HUES64 (cell line): ENCODE results near the gene DIP2C.
"Not testable (repeated sequence)": the region's sequence is repeated elsewhere in the genome, so short reads cannot be mapped to it uniquely, and the experiment has no call there.

ENCODE experiments used
- H3K27ac ChIP-seq: 2 replicates; pipeline ENCODE4 v1.7.0; 2013; ENCODE audit warnings: low read depth, low read length, inconsistent platforms
- H3K27me3 ChIP-seq: 2 replicates; pipeline ENCODE4 v1.6.1; 2013; ENCODE audit warnings: mild to moderate bottlenecking, low read length; ENCODE audit not compliant: insufficient read depth
- H3K36me3 ChIP-seq: 2 replicates; pipeline ENCODE4 v1.6.1; 2013; ENCODE audit warnings: mild to moderate bottlenecking, low read length; ENCODE audit not compliant: insufficient read depth
- H3K4me1 ChIP-seq: 2 replicates; pipeline ENCODE4 v1.6.1; 2013; ENCODE audit warnings: mild to moderate bottlenecking, low read length, moderate library complexity; ENCODE audit not compliant: insufficient read depth
- H3K4me3 ChIP-seq: 2 replicates; pipeline ENCODE4 v1.5.1; 2013; ENCODE audit warnings: mild to moderate bottlenecking, low read length, moderate library complexity
- H3K9ac ChIP-seq: 2 replicates; pipeline ENCODE4 v1.6.1; 2013; ENCODE audit warnings: mild to moderate bottlenecking, low read depth, low read length
- H3K9me3 ChIP-seq: 2 replicates; pipeline ENCODE4 v1.6.1; 2013; ENCODE audit warnings: low read depth, low read length; ENCODE audit not compliant: insufficient read depth
- WGBS: fragments of 150-250, 120-280 bp; methylation state at CpG from one replicate; pipeline ENCODE4 v1.1.7; 2013; ENCODE audit warnings: missing lambda C conversion rate; 5-methylcytosine and 5-hydroxymethylcytosine counted together

The DIP2C gene

GRCh38 chr10:656883-657282, 32.6 kb downstream of the DIP2C start:
- peaks cover 6% of the 10 kb centered on the region; the same call in 1 of the 2 replicates for H3K4me1 ChIP-seq
- no peak overlapping the region for H3K27ac ChIP-seq
- 66% methylated on average over 3 of the region's 5 CpGs for WGBS
- no peaks in the 10 kb centered on the region for H3K27me3 ChIP-seq
- H3K4me3 ChIP-seq = no peak overlapping the region
- H3K9me3 ChIP-seq = no peaks in the 10 kb centered on the region
- H3K36me3 ChIP-seq = no peaks in the 10 kb centered on the region
- H3K9ac ChIP-seq = no peak overlapping the region

DNA sequence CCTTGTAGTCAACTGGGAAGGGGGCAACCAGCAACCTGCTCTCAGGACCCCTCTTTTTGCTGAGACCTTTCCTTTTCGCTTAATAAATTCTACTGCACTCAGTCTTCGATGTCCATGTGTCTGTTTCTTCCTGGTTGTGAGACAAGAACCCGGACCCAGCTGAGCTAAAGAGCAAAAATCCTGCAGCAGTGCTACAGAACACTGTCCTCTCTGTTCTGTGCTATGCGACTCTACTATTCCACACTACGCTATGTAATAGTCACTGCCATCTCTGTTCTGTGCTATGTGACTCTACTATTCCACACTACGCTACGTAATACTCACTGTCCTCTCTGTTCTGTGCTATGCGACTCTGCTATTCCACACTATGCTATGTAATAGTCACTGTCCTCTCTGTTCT, 34.3 kb downstream of the DIP2C start:
- H3K4me3 ChIP-seq = no peak overlapping the region
- H3K9ac ChIP-seq = no peak overlapping the region
- H3K36me3 ChIP-seq = no peaks in the 10 kb centered on the region
- H3K9me3 ChIP-seq = no peaks in the 10 kb centered on the region
- peaks cover 6% of the 10 kb centered on the region; the same call in 1 of the 2 replicates for H3K4me1 ChIP-seq
- no peaks in the 10 kb centered on the region for H3K27me3 ChIP-seq
- 92% methylated on average over 8 of the region's 8 CpGs for WGBS
- H3K27ac ChIP-seq = no peak overlapping the region

DNA sequence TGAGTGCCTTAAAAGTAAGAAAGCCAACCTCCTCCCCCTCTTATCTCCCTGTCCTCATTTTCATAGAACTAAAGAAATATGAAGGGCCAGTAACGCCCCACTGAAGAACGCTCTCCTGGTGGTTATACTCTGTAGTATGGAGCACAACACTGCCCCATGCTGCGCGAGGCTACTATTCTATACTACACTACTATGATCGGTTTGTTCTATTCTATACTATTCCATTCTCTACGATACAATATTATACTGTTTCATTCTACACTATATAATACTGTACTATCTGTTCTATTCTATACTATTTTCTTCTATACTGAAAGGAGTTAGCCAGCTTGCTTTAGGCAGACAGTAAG, 34.8 kb downstream of the DIP2C start:
- 92% methylated on average over 6 of the region's 6 CpGs for WGBS
- no peaks in the 10 kb centered on the region for H3K27me3 ChIP-seq
- no peaks in the 10 kb centered on the region for H3K36me3 ChIP-seq
- no peak overlapping the region for H3K9ac ChIP-seq
- H3K27ac ChIP-seq = no peak overlapping the region
- peaks cover 6% of the 10 kb centered on the region; the same call in 1 of the 2 replicates for H3K4me1 ChIP-seq
- H3K4me3 ChIP-seq = no peak overlapping the region
- H3K9me3 ChIP-seq = no peaks in the 10 kb centered on the region

DNA sequence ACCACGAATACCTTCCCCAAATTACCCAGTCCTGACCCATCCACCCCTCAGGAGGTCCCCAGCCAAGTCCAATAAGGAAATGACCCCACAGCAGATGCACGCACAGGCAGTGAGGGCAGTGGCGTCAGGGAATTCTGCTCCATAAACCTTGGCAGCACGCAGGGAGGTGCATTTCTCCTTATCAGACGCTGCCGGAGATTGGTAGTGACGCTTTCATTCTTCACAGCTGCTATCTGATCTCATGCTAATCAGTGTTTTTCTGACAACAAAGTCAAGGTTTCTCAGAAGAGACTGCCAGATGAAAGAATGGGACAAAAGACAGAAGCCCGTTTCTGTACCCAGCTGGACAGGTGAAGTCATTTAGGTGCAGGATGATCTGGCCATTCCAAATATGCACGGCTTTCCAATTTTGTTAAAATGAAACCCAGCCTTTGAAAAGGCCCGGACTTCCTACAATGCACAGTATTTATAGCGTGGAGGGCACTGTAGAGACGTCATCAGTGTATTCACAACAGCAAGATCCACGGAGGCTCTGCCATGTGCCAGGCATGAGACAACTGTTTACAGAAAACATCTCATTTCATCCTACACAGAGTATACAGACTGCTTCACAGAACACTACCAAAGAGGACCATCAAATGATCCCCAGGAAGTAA, 35.3 kb downstream of the DIP2C start:
- no peak overlapping the region for H3K27ac ChIP-seq
- no peak overlapping the region for H3K9ac ChIP-seq
- no peaks in the 10 kb centered on the region for H3K27me3 ChIP-seq
- WGBS = 80% methylated on average over 13 of the region's 13 CpGs
- no peak overlapping the region for H3K4me3 ChIP-seq
- H3K36me3 ChIP-seq = no peaks in the 10 kb centered on the region
- no peaks in the 10 kb centered on the region for H3K9me3 ChIP-seq
- H3K4me1 ChIP-seq = peaks cover 6% of the 10 kb centered on the region; the same call in 1 of the 2 replicates

DNA sequence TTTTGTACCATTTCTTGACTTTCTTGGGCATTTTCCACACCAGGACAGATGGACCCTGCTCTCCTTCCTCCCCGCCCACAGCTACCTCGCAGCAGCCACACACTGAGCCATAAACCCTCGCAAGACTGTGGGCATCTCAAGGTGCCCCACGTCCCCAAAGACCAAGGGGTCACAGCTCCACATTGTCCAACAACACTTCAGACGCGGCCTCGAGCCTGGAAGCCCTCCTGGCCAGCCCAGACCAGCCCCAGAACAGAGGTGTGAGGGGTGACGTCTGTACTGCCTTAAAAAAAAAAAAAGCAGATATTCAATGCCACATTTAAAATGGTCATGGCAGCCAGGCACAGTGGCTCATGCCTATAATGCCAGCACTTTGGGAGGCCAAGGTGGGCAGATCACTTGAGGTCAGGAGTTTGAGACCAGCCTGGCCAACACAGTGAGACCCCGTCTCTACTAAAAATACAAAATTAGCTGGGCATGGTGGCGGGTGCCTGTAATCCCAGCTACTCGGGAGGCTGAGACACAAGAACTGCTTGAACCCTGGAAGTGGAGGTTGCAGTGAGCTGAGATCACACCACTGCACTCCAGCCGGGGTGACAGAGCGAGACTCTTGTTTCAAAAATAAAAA, 36.5 kb downstream of the DIP2C start:
- WGBS = 95% methylated on average over 11 of the region's 13 CpGs
- H3K9ac ChIP-seq, H3K27me3 ChIP-seq, H3K9me3 ChIP-seq, H3K4me1 ChIP-seq, H3K4me3 ChIP-seq, H3K36me3 ChIP-seq, H3K27ac ChIP-seq: not testable (repeated sequence)

DNA sequence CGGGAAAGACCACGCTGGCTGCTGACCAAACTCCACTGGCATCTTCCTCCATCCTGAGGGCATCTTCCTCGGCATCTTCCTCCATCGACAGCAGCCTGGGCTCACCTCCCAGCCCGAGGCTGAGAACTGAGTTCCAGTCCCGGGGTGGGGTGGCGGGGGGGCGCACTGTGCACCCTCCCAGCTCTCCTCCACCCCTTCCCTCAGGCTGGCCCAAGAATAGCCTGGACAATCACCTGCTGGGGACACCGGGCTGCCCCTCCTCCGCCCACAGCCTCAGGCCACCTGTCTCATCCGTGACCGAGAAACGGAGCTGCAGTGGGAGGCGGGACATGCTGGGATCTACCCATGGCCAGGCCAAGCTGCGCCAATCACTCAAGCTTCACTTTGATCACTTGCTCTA, 37.2 kb downstream of the DIP2C start:
- H3K9me3 ChIP-seq = no peaks in the 10 kb centered on the region
- no peak overlapping the region for H3K27ac ChIP-seq
- no peak overlapping the region for H3K9ac ChIP-seq
- 90% methylated on average over 15 of the region's 15 CpGs for WGBS
- H3K27me3 ChIP-seq = no peaks in the 10 kb centered on the region
- H3K36me3 ChIP-seq = no peaks in the 10 kb centered on the region
- H3K4me3 ChIP-seq = no peak overlapping the region
- H3K4me1 ChIP-seq = peaks cover 6% of the 10 kb centered on the region; the same call in 1 of the 2 replicates

DNA sequence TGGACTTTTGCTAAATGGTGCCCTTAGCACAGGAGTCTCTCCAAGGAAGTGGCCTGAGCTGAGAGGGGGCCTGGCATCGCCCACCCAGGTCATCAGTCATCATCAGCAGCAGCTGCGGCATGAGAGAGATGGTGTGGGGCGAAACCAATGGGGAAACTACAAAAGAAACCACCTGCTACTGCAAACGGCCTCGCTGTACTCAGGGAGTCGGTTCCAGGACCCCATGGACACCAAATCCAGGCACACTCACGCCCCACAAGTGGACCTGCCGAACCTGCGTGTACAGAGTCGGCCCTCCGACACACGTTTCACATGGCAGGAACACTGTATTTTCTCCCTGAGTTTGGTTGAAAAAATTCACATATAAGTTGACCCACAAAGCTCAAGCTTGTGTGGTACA, 37.8 kb downstream of the DIP2C start:
- 93% methylated on average over 12 of the region's 12 CpGs for WGBS
- no peak overlapping the region for H3K27ac ChIP-seq
- no peaks in the 10 kb centered on the region for H3K36me3 ChIP-seq
- H3K9me3 ChIP-seq = no peaks in the 10 kb centered on the region
- H3K27me3 ChIP-seq = no peaks in the 10 kb centered on the region
- H3K4me1 ChIP-seq = peaks cover 6% of the 10 kb centered on the region; the same call in 1 of the 2 replicates
- H3K4me3 ChIP-seq = no peak overlapping the region
- H3K9ac ChIP-seq = no peak overlapping the region

GRCh38 chr10:650886-651615, 38.4 kb downstream of the DIP2C start:
- H3K4me3 ChIP-seq = no peak overlapping the region
- no peak overlapping the region for H3K9ac ChIP-seq
- H3K36me3 ChIP-seq = no peaks in the 10 kb centered on the region
- no peaks in the 10 kb centered on the region for H3K9me3 ChIP-seq
- 91% methylated on average over 20 of the region's 20 CpGs for WGBS
- no peak overlapping the region for H3K27ac ChIP-seq
- H3K27me3 ChIP-seq = no peaks in the 10 kb centered on the region
- peaks cover 6% of the 10 kb centered on the region; the same call in 1 of the 2 replicates for H3K4me1 ChIP-seq

- no peaks in the 10 kb centered on the region for H3K36me3 ChIP-seq
- WGBS = 87% methylated on average over 10 of the region's 10 CpGs
- no peak overlapping the region for H3K27ac ChIP-seq
- no peaks in the 10 kb centered on the region for H3K27me3 ChIP-seq
- peaks cover 6% of the 10 kb centered on the region; the same call in 1 of the 2 replicates for H3K4me1 ChIP-seq
- H3K4me3 ChIP-seq = no peak overlapping the region
- H3K9ac ChIP-seq = no peak overlapping the region
- no peaks in the 10 kb centered on the region for H3K9me3 ChIP-seq
These were observed 39.0 kb downstream of the DIP2C start for GRCh38 chr10:650441-650851.

DNA sequence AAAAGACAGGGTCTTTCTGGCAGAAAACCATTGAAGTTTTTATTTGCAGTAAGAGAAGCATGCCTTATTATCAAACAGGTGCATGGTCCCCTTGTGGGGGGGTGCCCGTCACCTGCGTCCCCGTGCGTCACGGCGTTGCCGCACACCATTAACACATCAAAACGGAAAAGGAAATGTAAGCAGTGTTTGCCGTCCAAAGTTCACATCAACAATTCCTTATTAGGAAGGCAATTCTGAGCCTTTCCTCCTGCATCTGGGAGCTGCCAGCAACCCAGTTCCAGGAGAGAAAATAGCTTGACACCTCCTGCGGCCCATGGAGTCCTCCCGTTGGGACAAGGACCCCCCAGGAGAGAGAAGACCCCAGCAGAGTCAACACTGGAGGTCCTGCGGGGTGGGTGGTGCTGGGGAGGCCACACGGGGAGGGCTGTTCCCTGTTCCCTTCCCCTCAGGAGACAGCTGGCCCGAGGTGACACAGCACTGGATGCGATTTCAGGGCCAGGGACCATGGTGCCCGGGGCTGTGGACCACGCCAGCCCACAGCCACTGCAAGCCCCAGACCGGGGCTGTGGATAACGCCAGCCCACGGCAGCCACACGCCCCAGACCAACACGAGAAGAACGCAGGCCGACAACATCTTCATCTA, 39.5 kb downstream of the DIP2C start:
- Histone ChIP-seq H3K4me3 (no peak overlapping the region), H3K27me3 (no peaks in the 10 kb centered on the region), H3K27ac (peak overlapping the region; percentile 23; the same call in 1 of the 2 replicates), H3K36me3 (no peaks in the 10 kb centered on the region), H3K9ac (no peak overlapping the region), H3K4me1 (peaks cover 6% of the 10 kb centered on the region; the same call in 1 of the 2 replicates), H3K9me3 (no peaks in the 10 kb centered on the region)
- 90% methylated on average over 24 of the region's 24 CpGs for WGBS

DNA sequence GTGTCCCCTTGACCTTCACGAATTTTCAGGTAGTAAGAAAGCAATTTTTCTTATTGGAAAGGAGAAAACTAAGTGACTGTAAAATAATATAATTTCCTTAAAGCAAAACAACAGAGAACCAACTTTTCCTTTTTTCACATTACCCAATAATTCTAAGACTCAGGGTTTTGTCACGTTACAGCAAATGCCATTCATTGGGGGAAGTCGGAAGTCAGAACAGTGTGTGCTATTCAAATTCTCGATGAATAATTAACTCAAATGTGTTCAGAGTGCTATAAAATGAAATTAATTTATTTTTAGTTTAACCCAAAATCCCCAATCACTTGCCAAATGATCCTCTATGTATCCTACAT, 40.0 kb downstream of the DIP2C start:
- Histone ChIP-seq H3K36me3 (no peaks in the 10 kb centered on the region), H3K4me1 (peaks cover 6% of the 10 kb centered on the region; the same call in 1 of the 2 replicates), H3K9me3 (no peaks in the 10 kb centered on the region), H3K27ac (no peak overlapping the region; the same call in 1 of the 2 replicates), H3K9ac (no peak overlapping the region), H3K27me3 (no peaks in the 10 kb centered on the region), H3K4me3 (no peak overlapping the region)
- WGBS = 94% methylated on average over 4 of the region's 4 CpGs
